Left lung (tissue), 10 donors: ENCODE results near the gene F2. TPM values are rescaled to one million over a fixed set of nuclear protein-coding genes. Genes with fewer than 3 reads are reported as not detected.

Source experiments
- ATAC-seq: fragments of 200-7000 bp; cut with Tn5 transposase; one replicate; pipeline ENCODE4 v1.9.1; 2020; ENCODE audit warnings: moderate library complexity
- DNase-seq, 4 donors: peaks; one replicate each; pipeline ENCODE4 v3.0.0-alpha.2; 2013 to 2020
- H3K27ac ChIP-seq, 2 donors: fragments of 200-600 bp; sonication (generic) in 1 of 2; one replicate each; pipeline versions ENCODE4 v1.5.0 to v1.8.0; 2020 to 2021
- H3K27me3 ChIP-seq, 2 donors: fragments of 200-600 bp; sonication (generic) in 1 of 2; one replicate each; pipeline versions ENCODE4 v1.5.0 to v1.8.0; 2020 to 2021
- H3K36me3 ChIP-seq, 2 donors: fragments of 200-600 bp; sonication (generic) in 1 of 2; one replicate each; pipeline versions ENCODE4 v1.5.0 to v1.8.0; 2020 to 2021
- H3K4me1 ChIP-seq, 2 donors: fragments of 200-600 bp; one replicate each; pipeline ENCODE4 v1.8.0; 2021
- H3K4me3 ChIP-seq, 2 donors: fragments of 200-600 bp; sonication (generic) in 1 of 2; one replicate each; pipeline versions ENCODE4 v1.5.0 to v1.8.0; 2020 to 2021; ENCODE audit warnings: mild to moderate bottlenecking in 1 of 2
- H3K9me3 ChIP-seq, 2 donors: fragments of 200-600 bp; sonication (generic) in 1 of 2; one replicate each; pipeline versions ENCODE4 v1.5.0 to v1.8.0; 2020 to 2021
- CTCF ChIP-seq, 2 donors: fragments of 200-600 bp; sonication (generic) in 1 of 2; IDR thresholded peaks; one replicate each; pipeline versions ENCODE4 v1.5.0 to v1.8.0; 2021; ENCODE audit warnings: antibody characterized with exemption in 2 of 2
- intact Hi-C, 2 donors: fragments of 100-400 bp; cut with DNase I; formaldehyde crosslinking; loops; one replicate each; pipeline versions ENCODE4 v1.11.2 to v1.14.2; 2022
- polyA plus RNA-seq, 6 donors: library from polyadenylated mRNA; unstranded; fragments of 120-200 nt; gene quantifications; one replicate each; pipeline ENCODE4 v1.2.1, GENCODE V29; 2013; ENCODE audit not compliant: insufficient read length in 6 of 6
- total RNA-seq, 2 donors: library from RNA; stranded (reverse); fragmentation: NEBNext Ultra II Directional; extraction: Animal tissue kit (Norgen Biotek cat#: 25700); gene quantifications; one replicate each; pipeline ENCODE4 v1.2.1, GENCODE V29; 2021
- donor health status: DM: no; HTN: yes; CAD: no.
- donor health status: DM: no; HTN: no; CAD: no.

F2 gene
- total and polyA plus RNA-seq, 8 donors, result 0.17 to 0.56 (median 0.42) TPM; not detected in 5

GRCh38 chr11:46682773-46683752, 36.0 kb upstream of the F2 start:
- ATAC-seq, result no peak
- no peak for DNase-seq
- Histone ChIP-seq H3K4me3 (no peak overlapping the region), H3K27ac (no peak overlapping the region), H3K36me3 (peaks cover 3 to 90% of the 10 kb centered on the region in 2 donors), H3K4me1 (peaks cover 0 to 6% of the 10 kb centered on the region in 2 donors), H3K9me3 (no peaks in the 10 kb centered on the region), H3K27me3 (no peaks in the 10 kb centered on the region)
- no peak for TF ChIP-seq CTCF (IDR thresholded peaks at IDR 0.05)
- intact Hi-C loops, result no loop called here

- Histone ChIP-seq H3K4me3 (no peak overlapping the region), H3K4me1 (peaks cover 0 to 6% of the 10 kb centered on the region in 2 donors), H3K27ac (no peak overlapping the region), H3K36me3 (peaks cover 0 to 86% of the 10 kb centered on the region in 2 donors), H3K9me3 (no peaks in the 10 kb centered on the region), H3K27me3 (no peaks in the 10 kb centered on the region)
- TF ChIP-seq CTCF (IDR thresholded peaks at IDR 0.05), result no peak
- ATAC-seq (no peak), DNase-seq (no peak)
- intact Hi-C loops, result no loop called here
Observed at GRCh38 chr11:46684367-46684766, 34.6 kb upstream of the F2 start.

- Histone ChIP-seq H3K4me1 (peaks cover 0 to 6% of the 10 kb centered on the region in 2 donors), H3K4me3 (no peak overlapping the region), H3K36me3 (peaks cover 0 to 80% of the 10 kb centered on the region in 2 donors), H3K27me3 (no peaks in the 10 kb centered on the region), H3K9me3 (no peaks in the 10 kb centered on the region), H3K27ac (peak overlapping the region; percentile 66 to 68)
- peak; percentile 60 for ATAC-seq
- intact Hi-C loops, result no loop called here
- TF ChIP-seq CTCF (IDR thresholded peaks at IDR 0.05), result no peak
- DNase-seq, result peak in 2 of 4 donors; percentile 54 to 76
Observed at GRCh38 chr11:46686886-46687795, 31.9 kb upstream of the F2 start.

GRCh38 chr11:46690702-46691101, 28.3 kb upstream of the F2 start:
- intact Hi-C loops, result no loop called here
- H3K9me3 ChIP-seq, result no peaks in the 10 kb centered on the region
- no peak for ATAC-seq
- no peak overlapping the region for H3K27ac ChIP-seq
- DNase-seq, result no peak
- no peak overlapping the region for H3K4me3 ChIP-seq
- peaks cover 0 to 3% of the 10 kb centered on the region in 2 donors for H3K4me1 ChIP-seq
- peaks cover 0 to 89% of the 10 kb centered on the region in 2 donors for H3K36me3 ChIP-seq
- no peaks in the 10 kb centered on the region for H3K27me3 ChIP-seq
- TF ChIP-seq CTCF (IDR thresholded peaks at IDR 0.05), result no peak
